Measurements from ENCODE around the gene TSPAN4. TPM values are rescaled to one million over a fixed set of nuclear protein-coding genes. Genes with fewer than 3 reads are reported as not detected.

Gene TSPAN4
- total and polyA plus RNA-seq, 3 experiments from 2014 or later = 4.4 to 9.4 (median 8.8) TPM

DNA sequence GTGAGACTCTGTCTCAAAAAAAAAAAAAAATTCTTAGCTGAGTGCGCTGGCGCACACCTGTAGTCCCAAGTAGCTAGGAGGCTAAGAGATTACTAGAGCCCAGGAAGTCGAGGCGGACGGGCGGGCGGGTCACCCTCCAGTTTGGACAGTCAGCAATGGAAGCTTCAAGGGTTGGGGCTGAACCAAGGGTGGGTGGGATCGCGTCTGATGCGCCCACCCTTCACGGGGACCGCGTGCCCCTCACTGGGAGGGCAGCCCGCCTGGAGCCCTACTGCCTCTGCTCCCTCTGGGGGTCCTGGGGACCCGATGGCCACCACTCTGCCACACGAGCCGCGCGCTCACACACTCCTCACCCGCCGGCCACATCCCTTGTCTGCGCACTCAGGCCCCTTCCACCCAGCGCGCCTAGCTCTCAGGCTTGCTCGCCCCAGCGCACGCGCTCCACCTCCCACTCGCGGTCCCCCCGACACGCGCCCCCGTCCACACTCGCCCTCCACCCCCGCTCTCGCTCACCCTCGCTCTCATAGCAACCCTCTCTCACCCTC is 67.5 kb downstream of the TSPAN4 start:
- Histone ChIP-seq H3K36me3 (ENCODE audit: insufficient read depth, low read length) (no peaks in the 10 kb centered on the region), H3K27ac (ENCODE audit: low read depth, low read length) (peak overlapping the region; percentile 67), H3K9me3 (ENCODE audit: low read length) (no peaks in the 10 kb centered on the region), H3K27me3 (ENCODE audit: insufficient read depth, low read length, poor library complexity, severe bottlenecking) (no peaks in the 10 kb centered on the region), H3K4me3 (ENCODE audit: low read length) (peak overlapping the region; percentile 59), H3K4me1 (ENCODE audit: insufficient read depth, low read length) (peaks cover 15% of the 10 kb centered on the region)
- H3K27me3 Mint-ChIP-seq = no peaks in the 10 kb centered on the region
- ChIA-PET CTCF (no interaction called here), POLR2A (interaction anchor here (0.6 kb wide), 1 partner anchor 662 kb away, joined by 3 read pairs; the partner anchor contains the start of gene DUSP8)
- peaks cover 9 to 31% (median 13%) of the 10 kb centered on the region in 3 donors for H3K4me1 Mint-ChIP-seq
- DNase-seq = peak in 1 of 5 donors; percentile 22
- H3K36me3 Mint-ChIP-seq = peaks cover 0 to 12% (median 0%) of the 10 kb centered on the region in 3 donors
- H3K9me3 Mint-ChIP-seq = no peaks in the 10 kb centered on the region
- peak overlapping the region in 5 of 8 donors; percentile 39 to 94 (median 70) for H3K27ac Mint-ChIP-seq
- peak overlapping the region; percentile 88 to 95 (median 91) for H3K4me3 Mint-ChIP-seq

GRCh38 chr11:910589-911030 is 68.0 kb downstream of the TSPAN4 start, which contains the start of gene CHID1:
Gene CHID1 (minus strand): TSS chr11:910810. CDS start chr11:904816, 5,994 bp downstream.
- POLR2A ChIA-PET = interaction anchor here (0.6 kb wide), 1 partner anchor 661 kb away, joined by 3 read pairs; the partner anchor contains the start of gene DUSP8
- Histone ChIP-seq H3K27ac (ENCODE audit: low read depth, low read length) (peak within 1 kb of the TSS; percentile 67), H3K9me3 (ENCODE audit: low read length) (no peaks in the 10 kb centered on the region), H3K4me1 (ENCODE audit: insufficient read depth, low read length) (peaks cover 15% of the 10 kb centered on the region), H3K36me3 (ENCODE audit: insufficient read depth, low read length) (no peaks in the 10 kb centered on the region), H3K27me3 (ENCODE audit: insufficient read depth, low read length, poor library complexity, severe bottlenecking) (no peaks in the 10 kb centered on the region), H3K4me3 (ENCODE audit: low read length) (peak within 1 kb of the TSS; percentile 59)
- H3K27me3 Mint-ChIP-seq = no peaks in the 10 kb centered on the region
- peak; percentile 70 to 82 (median 76) for DNase-seq
- H3K9me3 Mint-ChIP-seq = no peaks in the 10 kb centered on the region
- H3K27ac Mint-ChIP-seq = peak within 1 kb of the TSS; percentile 60 to 94 (median 76)
- H3K4me3 Mint-ChIP-seq = peak within 1 kb of the TSS; percentile 89 to 95 (median 92)
- H3K4me1 Mint-ChIP-seq = peaks cover 9 to 30% (median 13%) of the 10 kb centered on the region in 3 donors
- CTCF ChIA-PET = interaction anchor here (1.9 kb wide), 1 partner anchor 14 kb away, joined by 7 read pairs; no protein-coding TSS in a partner anchor
- H3K36me3 Mint-ChIP-seq = peaks cover 0 to 11% (median 0%) of the 10 kb centered on the region in 3 donors

DNA sequence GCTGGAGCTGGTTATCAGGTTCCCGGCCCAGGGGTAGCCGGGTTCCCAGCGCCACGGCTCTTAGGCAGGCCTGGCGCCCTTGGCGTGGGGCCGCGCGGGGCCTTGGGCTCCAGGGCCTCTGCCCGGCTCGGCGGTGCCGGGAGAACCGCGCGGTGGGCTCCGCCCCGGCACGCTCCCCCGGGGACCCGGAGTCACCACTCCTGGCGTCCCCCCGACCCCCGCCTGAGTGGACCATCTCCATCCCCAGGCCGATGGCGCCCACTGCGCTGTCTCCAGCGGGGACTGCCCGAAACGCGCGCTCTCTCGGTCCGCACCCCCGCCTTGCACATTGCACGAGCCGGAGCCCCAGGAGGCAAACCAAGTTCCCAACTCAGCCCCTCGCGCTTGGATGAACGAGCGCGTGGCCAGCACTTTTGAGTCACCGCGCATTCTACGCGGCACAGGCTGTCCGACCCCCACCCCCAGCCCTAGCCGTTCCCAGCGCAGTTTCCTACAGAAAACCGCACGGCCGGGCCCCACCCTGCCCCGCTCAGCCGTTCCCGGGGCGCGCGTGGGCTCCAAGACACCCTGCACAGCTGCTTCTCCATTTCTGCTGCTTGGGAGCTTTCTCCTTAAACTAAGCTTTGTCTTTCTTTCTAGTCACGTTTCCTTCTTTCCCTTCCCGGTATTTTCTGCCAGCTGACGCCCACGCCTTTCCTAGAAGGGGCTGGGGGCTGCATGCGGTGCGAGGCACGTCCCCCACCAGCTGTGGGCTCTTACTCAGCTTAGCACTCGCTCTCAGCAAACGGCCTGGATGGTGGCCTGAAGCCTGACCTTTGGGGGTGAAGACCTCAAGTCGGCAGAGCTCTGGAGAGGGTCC is 68.6 kb downstream of the TSPAN4 start:
- peaks cover 15% of the 10 kb centered on the region for H3K4me1 ChIP-seq (ENCODE audit: insufficient read depth, low read length)
- H3K4me3 ChIP-seq (ENCODE audit: low read length) = peak overlapping the region; percentile 58
- H3K36me3 Mint-ChIP-seq = peaks cover 0 to 10% (median 0%) of the 10 kb centered on the region in 3 donors
- H3K9me3 ChIP-seq (ENCODE audit: low read length) = no peaks in the 10 kb centered on the region
- no peaks in the 10 kb centered on the region for H3K27me3 Mint-ChIP-seq
- H3K4me1 Mint-ChIP-seq = peaks cover 9 to 28% (median 12%) of the 10 kb centered on the region in 3 donors
- DNase-seq = peak in 3 of 5 donors; percentile 10 to 41 (median 14)
- ChIA-PET CTCF (interaction anchor here (1.9 kb wide), 1 partner anchor 14 kb away, joined by 7 read pairs; no protein-coding TSS in a partner anchor), POLR2A (interaction anchor here (0.6 kb wide), 1 partner anchor 661 kb away, joined by 3 read pairs; the partner anchor contains the start of gene DUSP8)
- no peaks in the 10 kb centered on the region for H3K27me3 ChIP-seq (ENCODE audit: insufficient read depth, low read length, poor library complexity, severe bottlenecking)
- peak overlapping the region; percentile 82 to 93 (median 91) for H3K4me3 Mint-ChIP-seq
- H3K36me3 ChIP-seq (ENCODE audit: insufficient read depth, low read length) = no peaks in the 10 kb centered on the region
- H3K27ac Mint-ChIP-seq = peak overlapping the region; percentile 60 to 89 (median 74)
- H3K9me3 Mint-ChIP-seq = no peaks in the 10 kb centered on the region
- peak overlapping the region; percentile 55 for H3K27ac ChIP-seq (ENCODE audit: low read depth, low read length)

GRCh38 chr11:911890-912219 is 69.2 kb downstream of the TSPAN4 start:
- Mint-ChIP-seq H3K9me3 (no peaks in the 10 kb centered on the region), H3K36me3 (peaks cover 0 to 6% (median 0%) of the 10 kb centered on the region in 3 donors), H3K4me1 (peaks cover 9 to 28% (median 12%) of the 10 kb centered on the region in 3 donors), H3K4me3 (peak overlapping the region; percentile 82 to 93 (median 91)), H3K27ac (peak overlapping the region in 6 of 8 donors; percentile 62 to 89 (median 76)), H3K27me3 (no peaks in the 10 kb centered on the region)
- ChIA-PET POLR2A (no interaction called here), CTCF (interaction anchor here (1.9 kb wide), 1 partner anchor 13 kb away, joined by 7 read pairs; no protein-coding TSS in a partner anchor)
- no peak for DNase-seq
- Histone ChIP-seq H3K27ac (ENCODE audit: low read depth, low read length) (peak overlapping the region; percentile 55), H3K27me3 (ENCODE audit: insufficient read depth, low read length, poor library complexity, severe bottlenecking) (no peaks in the 10 kb centered on the region), H3K36me3 (ENCODE audit: insufficient read depth, low read length) (no peaks in the 10 kb centered on the region), H3K4me3 (ENCODE audit: low read length) (peak overlapping the region; percentile 58), H3K4me1 (ENCODE audit: insufficient read depth, low read length) (peaks cover 15% of the 10 kb centered on the region), H3K9me3 (ENCODE audit: low read length) (no peaks in the 10 kb centered on the region)

DNA sequence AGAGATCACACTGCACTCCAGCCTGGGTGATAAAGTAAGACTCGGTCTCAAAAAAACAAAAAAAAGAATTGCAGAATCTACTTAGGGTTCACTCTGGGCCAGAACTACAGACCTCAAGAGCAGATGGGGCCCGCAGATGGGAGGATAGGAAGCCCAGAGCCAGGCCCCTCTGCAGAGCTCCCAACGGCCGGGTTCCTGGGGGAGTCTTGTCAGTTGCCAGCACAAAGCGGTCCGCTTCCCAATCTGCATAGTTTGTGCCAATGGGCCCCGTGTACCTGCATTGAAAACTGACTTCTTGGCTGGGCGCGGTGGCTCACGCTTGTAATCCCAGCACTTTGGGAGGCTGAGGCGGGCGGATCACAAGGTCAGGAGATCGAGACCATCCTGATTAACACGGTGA is 69.6 kb downstream of the TSPAN4 start:
- H3K4me1 Mint-ChIP-seq = peaks cover 9 to 28% (median 12%) of the 10 kb centered on the region in 3 donors
- ChIA-PET POLR2A (no interaction called here), CTCF (interaction anchor here (1.9 kb wide), 1 partner anchor 13 kb away, joined by 7 read pairs; no protein-coding TSS in a partner anchor)
- no peaks in the 10 kb centered on the region for H3K27me3 ChIP-seq (ENCODE audit: insufficient read depth, low read length, poor library complexity, severe bottlenecking)
- H3K36me3 Mint-ChIP-seq = peaks cover 0 to 5% (median 0%) of the 10 kb centered on the region in 3 donors
- no peaks in the 10 kb centered on the region for H3K9me3 Mint-ChIP-seq
- no peaks in the 10 kb centered on the region for H3K27me3 Mint-ChIP-seq
- peaks cover 15% of the 10 kb centered on the region for H3K4me1 ChIP-seq (ENCODE audit: insufficient read depth, low read length)
- DNase-seq = no peak
- H3K27ac Mint-ChIP-seq = no peak overlapping the region
- no peaks in the 10 kb centered on the region for H3K9me3 ChIP-seq (ENCODE audit: low read length)
- H3K27ac ChIP-seq (ENCODE audit: low read depth, low read length) = no peak overlapping the region
- no peak overlapping the region for H3K4me3 ChIP-seq (ENCODE audit: low read length)
- H3K36me3 ChIP-seq (ENCODE audit: insufficient read depth, low read length) = no peaks in the 10 kb centered on the region
- peak overlapping the region in 6 of 7 donors; percentile 36 to 93 (median 90) for H3K4me3 Mint-ChIP-seq

DNA sequence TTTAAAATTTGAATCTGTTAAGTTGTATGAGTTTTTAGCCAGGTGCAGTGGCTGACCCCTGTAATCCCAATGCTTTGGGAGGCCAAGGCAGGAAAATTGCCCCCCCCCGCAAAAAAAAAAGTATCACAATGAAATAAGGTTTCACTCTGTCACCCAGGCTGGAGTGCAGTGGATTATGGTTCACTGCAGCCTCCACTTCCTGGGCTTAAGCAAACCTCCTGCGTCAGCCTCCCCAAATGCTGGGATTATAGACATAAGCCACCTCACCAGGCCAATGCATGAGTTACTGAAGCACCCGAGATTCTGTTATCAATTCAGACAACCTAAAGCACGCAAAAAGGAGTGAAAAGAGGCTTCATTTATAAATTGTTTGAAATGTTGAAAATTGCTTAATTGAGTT is 70.4 kb downstream of the TSPAN4 start:
- no peaks in the 10 kb centered on the region for H3K36me3 ChIP-seq (ENCODE audit: insufficient read depth, low read length)
- no peak for DNase-seq
- H3K9me3 ChIP-seq (ENCODE audit: low read length) = no peaks in the 10 kb centered on the region
- CTCF ChIA-PET = no interaction called here
- no peak overlapping the region for H3K4me3 ChIP-seq (ENCODE audit: low read length)
- POLR2A ChIA-PET = no interaction called here
- no peaks in the 10 kb centered on the region for H3K27me3 Mint-ChIP-seq
- peaks cover 15% of the 10 kb centered on the region for H3K4me1 ChIP-seq (ENCODE audit: insufficient read depth, low read length)
- no peaks in the 10 kb centered on the region for H3K27me3 ChIP-seq (ENCODE audit: insufficient read depth, low read length, poor library complexity, severe bottlenecking)
- H3K36me3 Mint-ChIP-seq = peaks cover 0 to 5% (median 0%) of the 10 kb centered on the region in 3 donors
- peak overlapping the region in 3 of 7 donors; percentile 8 to 62 (median 52) for H3K4me3 Mint-ChIP-seq
- H3K9me3 Mint-ChIP-seq = no peaks in the 10 kb centered on the region
- H3K27ac Mint-ChIP-seq = no peak overlapping the region
- peaks cover 9 to 26% (median 9%) of the 10 kb centered on the region in 3 donors for H3K4me1 Mint-ChIP-seq
- no peak overlapping the region for H3K27ac ChIP-seq (ENCODE audit: low read depth, low read length)

DNA sequence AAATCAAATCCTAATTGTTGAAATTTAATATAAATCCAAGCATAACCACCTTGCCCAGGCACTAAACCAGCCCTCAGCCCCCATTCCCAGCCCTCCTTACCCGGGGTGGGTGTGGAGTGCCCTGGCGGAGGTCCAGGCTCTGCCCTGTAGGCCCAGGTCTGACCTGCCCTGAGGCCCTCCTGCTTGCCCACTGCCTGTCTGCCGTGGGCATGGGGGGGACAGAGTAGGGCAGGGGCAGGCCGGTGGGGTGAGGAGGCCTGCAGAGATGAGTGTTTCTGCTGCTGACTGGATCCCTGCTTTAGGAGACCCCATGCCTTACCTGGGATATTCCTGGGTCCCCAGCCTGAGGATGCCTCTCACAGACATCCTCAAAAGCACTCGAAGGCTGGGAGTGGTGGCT is 71.6 kb downstream of the TSPAN4 start:
- no peaks in the 10 kb centered on the region for H3K9me3 Mint-ChIP-seq
- DNase-seq = no peak

More for the DNA sequence above, 71.6 kb downstream of the TSPAN4 start:
- Histone ChIP-seq H3K4me3 (ENCODE audit: low read length) (no peak overlapping the region), H3K4me1 (ENCODE audit: insufficient read depth, low read length) (peaks cover 15% of the 10 kb centered on the region), H3K27ac (ENCODE audit: low read depth, low read length) (no peak overlapping the region), H3K27me3 (ENCODE audit: insufficient read depth, low read length, poor library complexity, severe bottlenecking) (no peaks in the 10 kb centered on the region), H3K36me3 (ENCODE audit: insufficient read depth, low read length) (no peaks in the 10 kb centered on the region), H3K9me3 (ENCODE audit: low read length) (no peaks in the 10 kb centered on the region)
- Mint-ChIP-seq H3K27me3 (no peaks in the 10 kb centered on the region), H3K4me1 (peaks cover 6 to 16% (median 6%) of the 10 kb centered on the region in 3 donors), H3K4me3 (no peak overlapping the region), H3K27ac (no peak overlapping the region), H3K36me3 (peaks cover 0 to 5% (median 0%) of the 10 kb centered on the region in 3 donors)
- ChIA-PET CTCF (no interaction called here), POLR2A (no interaction called here)

All from CD8-positive, alpha-beta memory T cell (primary cell).